Activated T-cell treated with anti-CD3 and anti-CD28 coated beads, Interleukin-2, amount 50 U/mL, for 24 hours (primary cell): ENCODE measurements around the gene VPS25.
"Not testable (repeated sequence)": the region's sequence is repeated elsewhere in the genome, so short reads cannot be mapped to it uniquely, and the experiment has no call there.

Experiments
- DNase-seq: peaks from one replicate; pipeline ENCODE4 v3.0.0-alpha.2; 2020
- H3K27ac Mint-ChIP-seq: 2 replicates; pipeline ENCODE4 v1.8.0; 2020; ENCODE audit warnings: mild to moderate bottlenecking, mixed read lengths
- H3K27me3 Mint-ChIP-seq: 2 replicates; pipeline ENCODE4 v1.8.0; 2020; ENCODE audit warnings: mixed read lengths
- H3K36me3 Mint-ChIP-seq: 2 replicates; pipeline ENCODE4 v1.8.0; 2020; ENCODE audit warnings: low read depth, mixed read lengths
- H3K4me1 Mint-ChIP-seq: 2 replicates; pipeline ENCODE4 v1.8.0; 2020; ENCODE audit warnings: low read depth, mixed read lengths
- H3K4me3 Mint-ChIP-seq: 2 replicates; pipeline ENCODE4 v1.8.0; 2020; ENCODE audit warnings: mild to moderate bottlenecking, moderate library complexity, mixed read lengths
- H3K9me3 Mint-ChIP-seq: 2 replicates; pipeline ENCODE4 v1.8.0; 2020; ENCODE audit warnings: mixed read lengths

Gene VPS25

DNA sequence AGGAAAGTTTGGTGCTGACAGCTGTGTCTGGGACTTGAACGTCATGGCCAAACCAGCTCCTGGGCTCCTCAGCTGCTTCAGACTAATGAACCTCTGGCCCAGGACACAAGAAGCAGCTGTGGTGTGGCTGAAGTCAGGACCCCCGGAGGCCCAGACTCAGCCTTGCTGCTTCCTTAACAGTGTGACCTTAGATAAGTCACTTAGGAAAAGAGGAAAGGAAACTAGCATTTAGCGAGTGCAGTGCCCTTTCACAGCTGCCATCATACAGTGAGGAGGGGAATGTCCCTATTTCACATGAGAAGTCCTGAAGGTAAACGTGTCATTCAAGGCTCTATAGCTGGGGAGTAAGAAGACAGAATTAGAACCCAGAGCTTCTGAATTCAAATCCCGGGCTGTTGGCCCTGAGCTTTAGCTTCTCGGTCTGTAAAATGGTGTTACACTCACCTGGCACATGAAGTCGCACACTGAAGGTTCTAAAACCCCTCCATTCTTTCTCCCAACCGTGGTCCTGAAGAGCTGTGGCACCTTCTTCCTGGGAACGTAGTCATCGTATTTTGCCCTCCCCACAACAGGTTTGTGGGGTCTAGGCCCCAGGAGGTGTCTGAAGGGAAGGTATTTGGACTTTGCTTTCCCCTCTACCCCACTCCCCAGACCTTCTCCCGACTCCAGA is 13.1 kb upstream of the VPS25 start:
- H3K4me1 Mint-ChIP-seq, result peaks cover 11% of the 10 kb centered on the region
- H3K27ac Mint-ChIP-seq, result no peak overlapping the region
- no peaks in the 10 kb centered on the region for H3K36me3 Mint-ChIP-seq
- H3K27me3 Mint-ChIP-seq, result peaks cover 58% of the 10 kb centered on the region
- no peak for DNase-seq
- H3K4me3 Mint-ChIP-seq, result peak overlapping the region; percentile 26
- H3K9me3 Mint-ChIP-seq, result no peaks in the 10 kb centered on the region

DNA sequence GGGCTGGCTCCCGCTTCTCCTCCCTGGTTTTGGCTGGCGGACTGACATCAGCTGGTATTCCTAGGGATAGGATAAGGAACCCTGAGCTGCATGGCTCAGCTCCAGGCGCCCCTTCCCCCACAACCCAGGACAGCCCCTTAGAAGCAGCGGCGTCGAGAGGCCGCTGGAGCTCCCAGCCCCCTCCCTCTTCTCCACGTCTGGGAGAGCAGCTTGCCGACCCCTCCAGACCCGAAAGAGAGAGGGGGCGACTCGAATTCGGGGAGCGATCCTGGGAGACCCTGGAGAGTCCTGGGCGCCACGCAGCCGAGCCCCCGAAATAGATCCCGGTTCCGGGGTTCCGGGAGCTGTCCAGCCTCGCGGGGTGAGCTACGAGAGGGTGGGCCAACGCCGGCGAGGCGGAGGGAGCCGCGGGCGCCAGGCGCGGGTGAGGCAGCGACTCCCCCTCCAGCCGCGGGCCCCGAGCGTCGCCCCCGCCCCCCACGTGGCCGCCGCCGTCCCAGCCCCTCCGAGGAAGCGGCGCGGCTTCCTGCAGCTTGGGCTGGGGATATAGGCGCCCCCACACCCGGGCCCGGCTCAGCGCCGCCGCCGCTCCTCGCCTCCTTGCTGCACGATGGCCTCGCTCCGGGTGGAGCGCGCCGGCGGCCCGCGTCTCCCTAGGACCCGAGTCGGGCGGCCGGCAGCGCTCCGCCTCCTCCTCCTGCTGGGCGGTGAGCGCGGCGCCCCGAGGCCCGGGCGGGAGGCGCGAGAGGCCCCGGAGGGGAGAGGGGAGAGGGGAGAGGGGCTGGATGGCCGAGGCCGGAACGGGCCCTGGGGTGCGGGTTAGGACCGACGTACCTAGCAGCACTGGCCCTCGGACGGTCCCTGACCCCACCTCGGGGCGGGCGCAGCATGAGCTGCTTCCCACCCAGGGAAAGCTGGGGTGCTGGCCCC is 12.3 kb upstream of the VPS25 start, which contains the start of gene RAMP2:
Gene RAMP2, plus strand, starts transcription at position 576 of the 930 bp plus-strand sequence. Its CDS starts 35 bp downstream, at position 611.
- Mint-ChIP-seq H3K36me3 (no peaks in the 10 kb centered on the region), H3K4me3 (peak within 1 kb of the TSS; percentile 26), H3K9me3 (no peaks in the 10 kb centered on the region), H3K27ac (no peak within 1 kb of the TSS), H3K4me1 (peaks cover 11% of the 10 kb centered on the region), H3K27me3 (peaks cover 61% of the 10 kb centered on the region)
- peak; percentile 51 for DNase-seq

DNA sequence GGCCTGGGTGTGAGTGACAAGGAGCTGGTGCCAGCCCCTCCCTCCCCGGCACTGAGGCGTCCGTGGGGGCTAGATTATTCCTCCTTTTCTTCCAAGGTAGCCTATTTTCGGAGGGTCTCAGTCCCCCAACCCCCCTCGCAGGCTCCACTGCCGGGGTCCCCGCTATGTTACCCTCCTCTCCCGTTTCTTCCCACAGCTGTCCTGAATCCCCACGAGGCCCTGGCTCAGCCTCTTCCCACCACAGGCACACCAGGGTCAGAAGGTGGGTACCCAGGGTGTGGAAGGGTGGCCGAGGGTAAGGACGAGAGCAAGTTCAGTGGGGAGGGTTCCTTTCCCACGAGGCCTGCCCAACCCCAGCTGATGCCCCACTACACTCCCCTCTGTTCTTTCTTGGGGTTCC is 11.6 kb upstream of the VPS25 start:
- no peak overlapping the region for H3K27ac Mint-ChIP-seq
- H3K27me3 Mint-ChIP-seq, result peaks cover 61% of the 10 kb centered on the region
- H3K9me3 Mint-ChIP-seq, result no peaks in the 10 kb centered on the region
- H3K36me3 Mint-ChIP-seq, result no peaks in the 10 kb centered on the region
- no peak for DNase-seq
- no peak overlapping the region for H3K4me3 Mint-ChIP-seq
- H3K4me1 Mint-ChIP-seq, result peaks cover 11% of the 10 kb centered on the region

DNA sequence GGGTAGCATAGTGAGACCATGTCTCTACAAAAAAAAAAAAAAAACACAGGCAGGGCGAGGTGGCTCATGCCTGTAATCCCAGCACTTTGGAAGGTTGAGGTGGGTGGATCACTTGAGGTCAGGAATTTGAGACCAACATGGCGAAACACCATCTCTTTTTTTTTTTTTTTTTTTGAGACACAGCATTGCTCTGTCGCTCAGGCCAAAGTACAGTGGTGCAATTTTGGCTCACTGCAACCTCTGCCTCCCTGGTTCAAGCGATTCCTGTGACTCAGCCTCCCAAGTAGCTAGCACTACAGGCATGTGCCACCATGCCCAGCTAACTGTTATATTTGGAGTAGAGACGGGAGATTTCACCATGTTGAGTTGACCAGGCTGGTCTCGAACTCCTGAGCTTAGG is 7.1 kb upstream of the VPS25 start:
- Mint-ChIP-seq H3K27ac (no peak overlapping the region), H3K36me3 (no peaks in the 10 kb centered on the region), H3K4me3 (no peak overlapping the region), H3K9me3 (no peaks in the 10 kb centered on the region), H3K4me1 (peaks cover 4% of the 10 kb centered on the region), H3K27me3 (peaks cover 48% of the 10 kb centered on the region)
- no peak for DNase-seq

DNA sequence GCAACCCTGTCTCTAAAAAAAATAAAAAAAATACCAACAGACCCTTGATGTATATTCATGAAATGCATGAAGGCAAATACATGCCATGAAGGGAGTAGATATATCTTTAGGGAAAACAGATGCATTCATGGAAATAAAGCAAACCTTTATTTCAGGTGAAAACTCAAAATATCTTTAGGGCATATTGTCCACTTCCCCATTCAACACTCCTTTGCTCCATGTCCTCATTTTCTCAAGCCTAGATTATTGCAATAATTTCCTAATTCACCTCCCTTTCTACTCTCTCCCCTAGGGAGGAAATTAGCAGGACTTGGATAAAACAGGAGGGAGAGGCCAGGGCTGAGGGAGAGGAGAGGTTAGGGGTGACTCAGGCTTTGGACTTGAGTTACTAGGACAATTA is 5.7 kb upstream of the VPS25 start:
- peaks cover 6% of the 10 kb centered on the region for H3K4me1 Mint-ChIP-seq
- H3K36me3 Mint-ChIP-seq, result no peaks in the 10 kb centered on the region
- H3K9me3 Mint-ChIP-seq, result no peaks in the 10 kb centered on the region
- DNase-seq, result no peak
- no peak overlapping the region for H3K27ac Mint-ChIP-seq
- H3K4me3 Mint-ChIP-seq, result no peak overlapping the region
- H3K27me3 Mint-ChIP-seq, result peaks cover 36% of the 10 kb centered on the region

DNA sequence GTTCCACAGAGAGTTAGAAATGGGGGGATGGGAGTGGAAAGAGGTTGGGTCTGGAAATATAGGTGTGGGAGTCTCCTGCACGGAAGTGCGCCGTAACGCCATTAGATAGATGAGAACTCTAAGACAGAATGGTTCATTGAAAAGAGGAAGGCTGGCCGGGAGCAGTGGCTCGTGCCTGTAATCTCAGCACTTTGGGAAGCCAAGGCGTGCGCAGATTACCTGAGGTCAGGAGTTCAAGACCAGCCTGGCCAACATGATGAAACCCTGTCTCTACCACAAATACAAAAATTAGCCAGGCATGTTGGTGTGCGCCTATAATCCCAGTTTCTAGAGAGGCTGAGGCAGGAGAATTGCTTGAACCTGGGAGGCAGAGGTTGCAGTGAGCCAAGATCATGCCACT is 5.2 kb upstream of the VPS25 start:
- peaks cover 31% of the 10 kb centered on the region for H3K27me3 Mint-ChIP-seq
- not testable (repeated sequence) for H3K4me1 Mint-ChIP-seq, H3K36me3 Mint-ChIP-seq, DNase-seq, H3K4me3 Mint-ChIP-seq, H3K27ac Mint-ChIP-seq, H3K9me3 Mint-ChIP-seq

DNA sequence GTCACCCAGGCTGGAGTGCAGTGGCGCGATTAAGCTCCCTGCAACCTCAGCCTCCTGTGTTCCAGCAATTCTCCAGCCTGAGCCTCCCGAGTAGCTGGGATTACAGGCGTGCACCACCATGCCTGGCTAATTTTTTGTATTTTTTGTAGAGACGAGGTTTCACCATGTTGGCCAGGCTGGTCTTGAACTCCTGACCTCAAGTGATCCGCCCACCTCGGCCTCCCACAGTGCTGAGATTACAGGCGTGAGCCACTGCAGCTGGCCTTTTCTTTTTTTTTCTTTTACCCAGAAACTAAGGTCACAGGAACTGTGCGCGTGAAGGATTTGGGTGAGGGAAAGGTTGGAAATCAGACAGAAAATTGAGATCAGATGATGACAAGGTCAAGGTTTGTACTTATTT is 3.3 kb upstream of the VPS25 start:
- H3K9me3 Mint-ChIP-seq, result not testable (repeated sequence)

DNA sequence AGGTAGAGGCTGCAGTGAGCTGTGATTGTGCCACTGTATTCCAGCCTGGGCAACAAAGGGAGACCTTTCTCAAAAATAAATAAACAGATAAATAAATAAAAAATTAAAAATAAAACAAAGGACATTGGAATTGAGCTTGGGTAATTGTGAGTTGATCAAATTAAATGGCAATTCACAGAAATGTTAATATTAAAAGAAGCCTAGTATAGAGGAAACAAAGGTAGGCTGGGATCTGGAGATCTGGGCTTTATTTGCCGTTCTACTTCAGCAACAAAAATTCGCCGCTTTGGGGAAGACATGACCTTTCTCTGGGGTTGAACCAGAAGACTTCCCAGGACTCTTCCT is 332 bp upstream of the VPS25 start:
- Mint-ChIP-seq H3K4me3 (peak overlapping the region; percentile 96), H3K36me3 (peaks cover 46% of the 10 kb centered on the region), H3K27me3 (peaks cover 6% of the 10 kb centered on the region), H3K4me1 (peaks cover 29% of the 10 kb centered on the region), H3K27ac (peak overlapping the region; percentile 96), H3K9me3 (no peaks in the 10 kb centered on the region)
- DNase-seq, result no peak

More for the DNA sequence above, 3.3 kb upstream of the VPS25 start:
- not testable (repeated sequence) for H3K27ac Mint-ChIP-seq, H3K4me3 Mint-ChIP-seq, DNase-seq
- peaks cover 20% of the 10 kb centered on the region for H3K27me3 Mint-ChIP-seq
- H3K36me3 Mint-ChIP-seq, result peaks cover 18% of the 10 kb centered on the region
- peaks cover 24% of the 10 kb centered on the region for H3K4me1 Mint-ChIP-seq

DNA sequence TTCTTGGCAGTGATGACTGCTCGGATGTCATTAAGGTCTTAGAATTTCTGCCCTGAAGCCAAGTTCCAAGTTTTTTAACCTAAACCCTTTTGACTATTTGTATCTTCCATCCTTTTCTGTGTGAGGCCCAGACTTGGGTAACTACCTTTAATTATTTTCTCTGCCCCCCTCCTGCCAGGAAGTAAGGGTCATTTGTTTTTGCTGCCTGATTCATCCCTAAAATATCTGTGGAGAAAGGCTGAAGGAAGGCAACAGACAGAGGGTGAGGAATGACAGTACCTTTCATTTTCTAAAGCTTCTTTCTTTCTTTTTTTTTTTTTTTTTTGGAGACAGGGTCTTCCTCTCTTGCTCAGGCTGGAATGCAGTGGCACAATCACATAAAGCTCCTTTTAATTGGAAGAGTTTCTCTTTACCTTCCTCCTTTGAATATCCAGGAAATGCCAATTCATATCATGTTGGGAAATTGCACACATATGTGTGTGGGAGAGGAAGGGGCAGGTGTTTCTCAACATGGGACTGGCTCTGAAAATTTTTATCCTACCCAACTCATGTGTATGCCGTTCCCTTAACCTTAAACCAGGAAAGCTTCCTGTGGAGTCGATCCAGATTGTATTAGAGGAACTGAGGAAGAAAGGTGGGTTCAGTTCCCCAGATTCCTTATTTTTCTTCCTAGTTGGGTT is 957 bp downstream of the VPS25 start:
- Mint-ChIP-seq H3K4me3 (peak overlapping the region; percentile 96), H3K4me1 (peaks cover 29% of the 10 kb centered on the region), H3K36me3 (peaks cover 59% of the 10 kb centered on the region), H3K9me3 (no peaks in the 10 kb centered on the region), H3K27ac (peak overlapping the region; percentile 96), H3K27me3 (no peaks in the 10 kb centered on the region)
- no peak for DNase-seq

DNA sequence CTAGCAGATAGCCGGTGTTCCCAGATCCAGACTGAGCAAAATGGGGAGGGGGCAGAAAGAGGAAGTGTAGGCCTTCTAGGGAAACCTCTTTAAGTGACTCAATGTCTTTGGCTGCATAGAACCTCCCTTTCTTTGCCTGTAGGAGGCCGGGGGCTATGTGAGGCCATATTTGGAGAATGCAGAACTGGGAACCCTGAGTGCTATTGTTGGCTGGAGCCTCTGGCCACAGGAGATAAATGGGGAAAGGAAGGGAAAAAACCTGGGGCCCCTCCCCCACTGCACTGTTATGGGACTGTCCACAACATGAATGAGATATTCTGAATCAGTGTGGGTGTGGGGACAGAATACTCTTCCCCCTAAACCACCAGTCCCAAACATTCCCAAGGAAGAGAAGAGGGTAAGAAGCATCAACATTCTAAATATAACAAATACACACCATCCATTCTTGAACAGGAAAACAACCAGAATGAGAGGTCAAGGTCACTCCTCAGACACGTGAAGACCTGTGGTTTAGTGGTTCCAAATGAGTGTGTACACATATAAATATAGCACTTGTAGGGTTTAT is 2.4 kb downstream of the VPS25 start:
- H3K27me3 Mint-ChIP-seq, result peaks cover 7% of the 10 kb centered on the region
- peak overlapping the region; percentile 96 for H3K4me3 Mint-ChIP-seq
- DNase-seq, result no peak
- H3K36me3 Mint-ChIP-seq, result peaks cover 66% of the 10 kb centered on the region
- peaks cover 31% of the 10 kb centered on the region for H3K4me1 Mint-ChIP-seq
- H3K9me3 Mint-ChIP-seq, result no peaks in the 10 kb centered on the region
- H3K27ac Mint-ChIP-seq, result no peak overlapping the region

DNA sequence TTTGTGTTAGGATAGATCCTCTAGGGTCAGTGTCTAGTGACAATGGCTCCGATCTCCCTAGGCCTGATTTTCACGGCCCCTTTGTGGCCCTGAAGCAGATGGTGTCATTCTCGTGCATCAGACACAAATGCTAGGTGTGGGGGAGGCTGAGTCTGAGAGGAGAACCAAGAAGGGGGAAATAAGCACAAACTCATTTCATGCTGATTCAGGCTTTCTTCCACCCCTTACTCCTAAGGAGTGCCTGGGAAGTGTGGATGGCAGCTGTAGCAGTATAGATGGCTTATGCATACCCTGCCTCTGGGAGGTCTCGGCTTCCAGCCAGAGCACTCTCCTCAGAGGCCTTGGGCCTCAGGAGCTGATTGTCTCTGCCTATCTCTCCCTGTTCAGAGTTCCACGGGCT is 5.3 kb downstream of the VPS25 start:
- no peak overlapping the region for H3K27ac Mint-ChIP-seq
- H3K4me3 Mint-ChIP-seq, result no peak overlapping the region
- peaks cover 61% of the 10 kb centered on the region for H3K36me3 Mint-ChIP-seq
- H3K9me3 Mint-ChIP-seq, result no peaks in the 10 kb centered on the region
- H3K4me1 Mint-ChIP-seq, result peaks cover 31% of the 10 kb centered on the region
- DNase-seq, result no peak
- peaks cover 33% of the 10 kb centered on the region for H3K27me3 Mint-ChIP-seq

DNA sequence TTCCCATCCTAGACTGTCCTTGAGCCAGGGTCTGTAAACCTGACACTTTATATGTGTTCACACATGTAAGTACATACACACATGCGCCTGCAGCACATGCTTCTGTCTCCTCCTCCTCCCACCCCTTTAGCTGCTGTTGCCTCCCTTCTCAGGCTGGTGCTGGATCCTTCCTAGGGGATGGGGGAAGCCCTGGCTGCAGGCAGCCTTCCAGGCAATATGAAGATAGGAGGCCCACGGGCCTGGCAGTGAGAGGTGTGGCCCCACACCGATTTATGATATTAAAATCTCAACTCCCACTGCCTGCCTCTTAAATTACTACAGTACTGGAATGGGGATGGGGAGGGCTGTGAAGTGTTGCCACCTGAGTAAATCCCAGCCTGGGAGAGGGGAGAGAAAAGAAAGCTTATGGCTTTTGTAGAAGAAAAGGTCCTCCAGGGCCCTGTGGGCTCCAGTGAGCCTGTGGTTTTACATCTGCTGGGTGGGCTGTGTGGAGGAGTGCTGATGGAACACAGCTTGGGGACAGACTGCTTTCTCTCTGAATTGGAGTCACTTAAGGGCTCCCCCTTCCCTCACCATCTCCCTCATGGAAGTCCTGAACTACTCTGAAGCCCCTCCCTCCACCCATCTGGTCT is 6.2 kb downstream of the VPS25 start:
- H3K27me3 Mint-ChIP-seq, result peaks cover 42% of the 10 kb centered on the region
- H3K36me3 Mint-ChIP-seq, result peaks cover 52% of the 10 kb centered on the region
- no peak overlapping the region for H3K27ac Mint-ChIP-seq
- DNase-seq, result no peak
- H3K4me3 Mint-ChIP-seq, result no peak overlapping the region
- peaks cover 30% of the 10 kb centered on the region for H3K4me1 Mint-ChIP-seq
- no peaks in the 10 kb centered on the region for H3K9me3 Mint-ChIP-seq

DNA sequence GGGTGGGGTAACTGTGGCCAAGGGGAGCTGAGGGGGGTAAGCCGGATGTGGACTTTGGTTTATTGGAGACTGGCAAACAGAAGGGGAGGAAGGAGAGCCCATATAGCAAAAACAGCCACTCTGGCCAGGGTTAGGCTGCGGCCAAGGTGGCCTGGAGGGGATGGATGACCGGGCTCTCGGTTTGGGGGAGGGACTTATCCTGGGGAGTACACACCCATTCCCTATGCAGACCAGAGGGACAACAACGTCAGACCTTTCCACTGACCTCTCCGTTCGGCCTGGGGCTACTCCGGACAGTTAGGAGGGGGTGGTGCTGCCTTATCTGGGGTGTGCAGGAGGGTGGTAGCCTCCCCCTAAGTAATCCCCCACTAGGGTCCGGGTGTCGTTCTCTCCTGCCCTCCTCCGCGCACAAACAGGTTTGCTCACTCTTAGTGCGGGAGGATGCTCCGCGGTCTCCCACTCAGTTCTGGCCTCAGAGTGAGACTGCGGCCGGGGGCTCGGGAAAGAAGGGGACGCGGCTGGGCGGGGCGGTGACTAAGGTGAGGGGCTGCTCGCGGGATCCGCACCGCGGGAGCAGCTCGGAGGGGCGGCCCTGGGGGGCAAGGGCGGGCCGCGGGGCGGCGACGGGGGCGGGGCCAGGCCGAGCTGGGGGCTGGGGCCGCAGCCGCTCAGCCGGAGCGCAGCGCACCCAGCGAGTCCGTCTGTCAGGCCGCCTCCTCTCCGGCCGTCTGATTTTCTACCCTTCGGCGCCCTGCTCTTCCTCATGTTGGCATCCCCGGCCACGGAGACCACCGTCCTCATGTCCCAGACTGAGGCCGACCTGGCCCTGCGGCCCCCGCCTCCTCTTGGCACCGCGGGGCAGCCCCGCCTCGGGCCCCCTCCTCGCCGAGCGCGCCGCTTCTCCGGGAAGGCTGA is 6.9 kb downstream of the VPS25 start, which contains the start of gene WNK4:
Gene WNK4, plus strand, starts transcription at position 675 of the 915 bp plus-strand sequence. Its CDS starts 89 bp downstream, at position 764.
- DNase-seq, result no peak
- Mint-ChIP-seq H3K4me1 (peaks cover 31% of the 10 kb centered on the region), H3K27me3 (peaks cover 49% of the 10 kb centered on the region), H3K9me3 (no peaks in the 10 kb centered on the region), H3K27ac (no peak within 1 kb of the TSS), H3K4me3 (no peak within 1 kb of the TSS), H3K36me3 (peaks cover 46% of the 10 kb centered on the region)
